ENCODE results near the gene HSD17B2.
"Not testable (repeated sequence)": the region's sequence is repeated elsewhere in the genome, so short reads cannot be mapped to it uniquely, and the experiment has no call there.

HSD17B2 gene

DNA sequence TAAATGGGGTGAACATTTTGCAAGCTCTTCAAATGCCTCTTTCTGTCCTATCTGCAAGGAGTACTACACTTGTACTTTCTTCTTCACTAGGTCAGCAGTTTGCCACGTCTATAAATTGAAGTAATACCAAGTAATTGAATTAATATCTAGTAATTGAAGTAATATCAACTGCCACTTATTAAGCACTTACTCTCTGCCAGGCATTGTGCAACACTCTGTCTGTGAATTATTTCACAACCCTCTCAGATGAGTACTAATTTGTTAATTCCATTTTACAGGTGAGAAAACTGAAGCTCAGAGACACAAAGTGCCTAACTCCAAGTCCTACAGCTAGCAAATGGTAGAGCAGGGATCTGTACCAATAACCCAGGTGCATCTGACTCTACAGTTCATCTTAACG lies 27.9 kb upstream of the HSD17B2 start:
- Histone ChIP-seq H3K27ac (replicated peaks) (no peak overlapping the region), H3K4me3 (replicated peaks; ENCODE audit: insufficient read depth, low read length) (no peak overlapping the region), H3K27me3 (ENCODE audit: insufficient read depth, poor library complexity, severe bottlenecking) (peaks cover 22% of the 10 kb centered on the region)
- TF ChIP-seq, protein P1, sequence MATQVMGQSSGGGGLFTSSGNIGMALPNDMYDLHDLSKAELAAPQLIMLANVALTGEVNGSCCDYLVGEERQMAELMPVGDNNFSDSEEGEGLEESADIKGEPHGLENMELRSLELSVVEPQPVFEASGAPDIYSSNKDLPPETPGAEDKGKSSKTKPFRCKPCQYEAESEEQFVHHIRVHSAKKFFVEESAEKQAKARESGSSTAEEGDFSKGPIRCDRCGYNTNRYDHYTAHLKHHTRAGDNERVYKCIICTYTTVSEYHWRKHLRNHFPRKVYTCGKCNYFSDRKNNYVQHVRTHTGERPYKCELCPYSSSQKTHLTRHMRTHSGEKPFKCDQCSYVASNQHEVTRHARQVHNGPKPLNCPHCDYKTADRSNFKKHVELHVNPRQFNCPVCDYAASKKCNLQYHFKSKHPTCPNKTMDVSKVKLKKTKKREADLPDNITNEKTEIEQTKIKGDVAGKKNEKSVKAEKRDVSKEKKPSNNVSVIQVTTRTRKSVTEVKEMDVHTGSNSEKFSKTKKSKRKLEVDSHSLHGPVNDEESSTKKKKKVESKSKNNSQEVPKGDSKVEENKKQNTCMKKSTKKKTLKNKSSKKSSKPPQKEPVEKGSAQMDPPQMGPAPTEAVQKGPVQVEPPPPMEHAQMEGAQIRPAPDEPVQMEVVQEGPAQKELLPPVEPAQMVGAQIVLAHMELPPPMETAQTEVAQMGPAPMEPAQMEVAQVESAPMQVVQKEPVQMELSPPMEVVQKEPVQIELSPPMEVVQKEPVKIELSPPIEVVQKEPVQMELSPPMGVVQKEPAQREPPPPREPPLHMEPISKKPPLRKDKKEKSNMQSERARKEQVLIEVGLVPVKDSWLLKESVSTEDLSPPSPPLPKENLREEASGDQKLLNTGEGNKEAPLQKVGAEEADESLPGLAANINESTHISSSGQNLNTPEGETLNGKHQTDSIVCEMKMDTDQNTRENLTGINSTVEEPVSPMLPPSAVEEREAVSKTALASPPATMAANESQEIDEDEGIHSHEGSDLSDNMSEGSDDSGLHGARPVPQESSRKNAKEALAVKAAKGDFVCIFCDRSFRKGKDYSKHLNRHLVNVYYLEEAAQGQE (IDR thresholded peaks at IDR 0.05; ENCODE audit: insufficient replicate concordance, low read depth), result no peak
- TF ChIP-seq GABPA (IDR thresholded peaks at IDR 0.05; ENCODE audit: low read depth), result no peak
- no peak for TF ChIP-seq POLR2AphosphoS5 (IDR thresholded peaks at IDR 0.05; ENCODE audit: low read depth)
- TF ChIP-seq, protein P2, sequence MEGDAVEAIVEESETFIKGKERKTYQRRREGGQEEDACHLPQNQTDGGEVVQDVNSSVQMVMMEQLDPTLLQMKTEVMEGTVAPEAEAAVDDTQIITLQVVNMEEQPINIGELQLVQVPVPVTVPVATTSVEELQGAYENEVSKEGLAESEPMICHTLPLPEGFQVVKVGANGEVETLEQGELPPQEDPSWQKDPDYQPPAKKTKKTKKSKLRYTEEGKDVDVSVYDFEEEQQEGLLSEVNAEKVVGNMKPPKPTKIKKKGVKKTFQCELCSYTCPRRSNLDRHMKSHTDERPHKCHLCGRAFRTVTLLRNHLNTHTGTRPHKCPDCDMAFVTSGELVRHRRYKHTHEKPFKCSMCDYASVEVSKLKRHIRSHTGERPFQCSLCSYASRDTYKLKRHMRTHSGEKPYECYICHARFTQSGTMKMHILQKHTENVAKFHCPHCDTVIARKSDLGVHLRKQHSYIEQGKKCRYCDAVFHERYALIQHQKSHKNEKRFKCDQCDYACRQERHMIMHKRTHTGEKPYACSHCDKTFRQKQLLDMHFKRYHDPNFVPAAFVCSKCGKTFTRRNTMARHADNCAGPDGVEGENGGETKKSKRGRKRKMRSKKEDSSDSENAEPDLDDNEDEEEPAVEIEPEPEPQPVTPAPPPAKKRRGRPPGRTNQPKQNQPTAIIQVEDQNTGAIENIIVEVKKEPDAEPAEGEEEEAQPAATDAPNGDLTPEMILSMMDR (IDR thresholded peaks at IDR 0.05; ENCODE audit: insufficient read depth, low read length), result no peak
- TF ChIP-seq SPI1 (IDR thresholded peaks at IDR 0.05; ENCODE audit: borderline replicate concordance, low read depth), result no peak
- DNase-seq (ENCODE audit: low read depth in 1 of 2, low spot score in 1 of 2), result no peak

DNA sequence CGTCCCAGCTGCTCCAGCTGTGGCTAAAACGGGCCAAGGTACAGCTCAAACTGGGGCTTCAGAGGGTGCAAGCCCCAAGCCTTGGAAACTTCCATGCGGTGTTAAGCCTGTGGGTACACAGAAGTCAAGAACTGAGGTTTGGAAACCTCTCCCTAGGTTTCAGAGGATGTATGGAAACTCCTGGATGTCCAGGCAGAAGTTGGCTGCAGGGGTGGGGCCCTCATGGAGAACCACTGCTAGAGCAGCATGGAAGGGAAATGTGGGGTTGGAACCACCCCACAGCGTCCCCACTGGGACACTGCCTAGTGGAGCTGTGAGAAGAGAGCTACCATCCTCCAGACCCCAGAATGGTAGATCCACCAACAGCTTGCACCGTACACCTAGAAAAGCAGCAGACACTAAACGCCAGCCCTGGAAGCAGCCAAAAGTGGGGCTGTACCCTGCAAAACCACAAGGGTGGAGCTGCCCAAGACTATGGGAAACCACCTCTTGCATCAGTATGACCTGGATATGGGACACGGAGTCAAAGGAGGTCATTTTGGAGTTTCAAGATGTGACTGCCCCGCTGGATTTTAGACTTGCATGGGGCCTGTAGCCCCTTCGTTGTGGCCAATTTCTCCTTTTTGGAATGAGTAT lies 26.0 kb upstream of the HSD17B2 start:
- Histone ChIP-seq H3K4me3 (replicated peaks; ENCODE audit: insufficient read depth, low read length) (no peak overlapping the region), H3K27me3 (ENCODE audit: insufficient read depth, poor library complexity, severe bottlenecking) (peaks cover 13% of the 10 kb centered on the region), H3K27ac (replicated peaks) (no peak overlapping the region)
- DNase-seq (ENCODE audit: low read depth in 1 of 2, low spot score in 1 of 2), result no peak
- TF ChIP-seq GABPA (IDR thresholded peaks at IDR 0.05; ENCODE audit: low read depth) (no peak), SPI1 (IDR thresholded peaks at IDR 0.05; ENCODE audit: borderline replicate concordance, low read depth) (no peak), POLR2AphosphoS5 (IDR thresholded peaks at IDR 0.05; ENCODE audit: low read depth) (no peak)
- TF ChIP-seq, protein P2 (IDR thresholded peaks at IDR 0.05; ENCODE audit: insufficient read depth, low read length), result no peak
- TF ChIP-seq, protein P1 (IDR thresholded peaks at IDR 0.05; ENCODE audit: insufficient replicate concordance, low read depth), result no peak

DNA sequence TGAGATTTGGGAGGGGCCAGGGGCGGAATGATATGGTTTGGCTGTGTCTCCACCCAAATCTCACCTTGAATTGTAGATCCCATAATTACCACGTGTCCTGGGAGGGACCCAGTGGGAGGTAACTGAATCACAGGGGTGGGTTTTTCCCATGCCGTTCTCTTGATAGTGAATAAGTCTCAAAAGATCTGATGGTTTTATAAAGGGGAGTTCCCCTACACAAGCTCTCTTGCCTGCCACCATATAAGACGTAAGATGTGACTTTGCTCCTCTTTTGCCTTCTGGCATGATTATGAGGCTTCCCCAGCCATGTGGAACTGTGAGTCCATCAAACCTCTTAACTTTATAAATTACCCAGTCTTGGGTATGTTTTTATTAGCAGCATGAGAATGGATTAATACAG lies 25.3 kb upstream of the HSD17B2 start:
- not testable (repeated sequence) for H3K27ac ChIP-seq (replicated peaks); H3K27me3 ChIP-seq (ENCODE audit: insufficient read depth, poor library complexity, severe bottlenecking); H3K4me3 ChIP-seq (replicated peaks; ENCODE audit: insufficient read depth, low read length); DNase-seq (ENCODE audit: low read depth in 1 of 2, low spot score in 1 of 2)

DNA sequence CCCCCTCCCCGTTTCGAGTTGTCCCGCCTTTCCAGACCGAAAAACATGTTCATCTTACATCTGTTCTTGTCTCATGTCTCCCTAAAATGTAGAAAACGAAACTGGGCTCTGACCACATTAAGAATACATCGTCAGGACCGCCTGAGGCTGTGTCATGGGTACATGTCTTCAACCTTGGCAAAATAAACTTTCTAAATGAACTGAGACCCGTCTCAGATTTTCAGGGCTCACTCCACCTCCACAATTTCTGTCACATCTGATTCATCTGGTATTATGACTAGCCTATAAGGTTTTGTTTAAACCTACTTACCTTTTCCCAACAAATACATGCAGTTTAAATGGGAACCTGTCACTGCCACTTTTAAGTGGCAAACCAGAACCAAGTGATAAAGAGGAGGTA lies 24.4 kb upstream of the HSD17B2 start:
- H3K27ac ChIP-seq (replicated peaks), result no peak overlapping the region
- no peak for DNase-seq (ENCODE audit: low read depth in 1 of 2, low spot score in 1 of 2)
- peaks cover 8% of the 10 kb centered on the region for H3K27me3 ChIP-seq (ENCODE audit: insufficient read depth, poor library complexity, severe bottlenecking)
- no peak overlapping the region for H3K4me3 ChIP-seq (replicated peaks; ENCODE audit: insufficient read depth, low read length)
- TF ChIP-seq, protein P1 (IDR thresholded peaks at IDR 0.05; ENCODE audit: insufficient replicate concordance, low read depth), result no peak
- TF ChIP-seq SPI1 (IDR thresholded peaks at IDR 0.05; ENCODE audit: borderline replicate concordance, low read depth) (no peak), GABPA (IDR thresholded peaks at IDR 0.05; ENCODE audit: low read depth) (no peak), POLR2AphosphoS5 (IDR thresholded peaks at IDR 0.05; ENCODE audit: low read depth) (no peak)
- TF ChIP-seq, protein P2 (IDR thresholded peaks at IDR 0.05; ENCODE audit: insufficient read depth, low read length), result no peak
